K562 (cell line): ENCODE data around the gene UBE2D3. TPM values are rescaled to one million over a fixed set of nuclear protein-coding genes. Genes with fewer than 3 reads are reported as not detected.

Source experiments
- C11orf30 ChIP-seq: fragments of 450-650 bp; IDR thresholded peaks from 2 replicates; pipeline ENCODE4 v1.6.1; 2016; ENCODE audit warnings: low read depth, mild to moderate bottlenecking
- CBFB ChIP-seq: sonication (generic); formaldehyde crosslinking; IDR thresholded peaks from 2 replicates; pipeline ENCODE4 v1.4.0; 2020; ENCODE audit warnings: mild to moderate bottlenecking, missing genetic modification reagents
- CSDE1 ChIP-seq, 2 experiments: fragments of 450-650 bp; IDR thresholded peaks; 2 replicates each; pipeline ENCODE4 v1.6.1; 2016; ENCODE audit warnings: mild to moderate bottlenecking in 1 of 2
- EZH2 ChIP-seq: IDR thresholded peaks from 2 replicates; pipeline ENCODE4 v1.6.1; 2012; ENCODE audit warnings: low read depth, mild to moderate bottlenecking, inconsistent platforms, low read length, borderline replicate concordance
- HDAC2 ChIP-seq: fragments of 450-650 bp; IDR thresholded peaks from 2 replicates; pipeline ENCODE4 v1.6.1; 2016; ENCODE audit warnings: mild to moderate bottlenecking
- KDM4B ChIP-seq, 2 experiments: fragments of 450-650 bp in 1 of 2; sonication (generic) in 1 of 2; IDR thresholded peaks; 2 replicates each; pipeline ENCODE4 v1.6.1; 2016 to 2017; ENCODE audit warnings: borderline replicate concordance in 2 of 2, antibody characterized with exemption in 1 of 2, low read depth in 1 of 2, mild to moderate bottlenecking in 1 of 2
- MCM3 ChIP-seq: fragments of 450-650 bp; IDR thresholded peaks from 2 replicates; pipeline ENCODE4 v1.6.1; 2016
- NFIC ChIP-seq: fragments of 450-650 bp; IDR thresholded peaks from 2 replicates; pipeline ENCODE4 v1.6.1; 2017; ENCODE audit warnings: mild to moderate bottlenecking, inconsistent platforms
- NR1H2 ChIP-seq: sonication (generic); formaldehyde crosslinking; IDR thresholded peaks from 2 replicates; pipeline ENCODE4 v1.4.0; 2020; ENCODE audit warnings: mild to moderate bottlenecking, missing genetic modification reagents
- NR2F6 ChIP-seq: fragments of 450-650 bp; formaldehyde crosslinking; IDR thresholded peaks from 2 replicates; pipeline ENCODE4 v1.4.0; 2020; ENCODE audit warnings: mild to moderate bottlenecking
- POLR2B ChIP-seq: fragments of 450-650 bp; IDR thresholded peaks from 2 replicates; pipeline ENCODE4 v1.6.1; 2018; ENCODE audit warnings: low read depth; ENCODE audit not compliant: partially characterized antibody
- PURB ChIP-seq: sonication (generic); formaldehyde crosslinking; IDR thresholded peaks from 2 replicates; pipeline ENCODE4 v1.9.0; 2021; ENCODE audit warnings: low read depth, mild to moderate bottlenecking, missing genetic modification reagents
- SETDB1 ChIP-seq: IDR thresholded peaks from one replicate; pipeline ENCODE4 v1.6.1; 2012; ENCODE audit warnings: low read length, control low read depth, inconsistent platforms
- SMARCA4 ChIP-seq: fragments of 450-650 bp; IDR thresholded peaks from 2 replicates; pipeline ENCODE4 v1.6.1; 2016
- SOX6 ChIP-seq: fragments of 450-650 bp; IDR thresholded peaks from 2 replicates; pipeline ENCODE4 v1.6.1; 2014; ENCODE audit warnings: mild to moderate bottlenecking
- SPI1 ChIP-seq: IDR thresholded peaks from 2 replicates; pipeline ENCODE4 v1.6.1; 2011; ENCODE audit warnings: low read depth, low read length, control low read depth, borderline replicate concordance
- STAT5B ChIP-seq: fragments of 250-450 bp; sonication (Bioruptor Pico); IDR thresholded peaks from 2 replicates; pipeline ENCODE4 v1.8.0; 2021; ENCODE audit warnings: mild to moderate bottlenecking, inconsistent platforms
- TRIM24 ChIP-seq, 2 experiments: fragments of 450-650 bp; IDR thresholded peaks; 2 replicates each; pipeline ENCODE4 v1.6.1; 2016
- ZNF584 ChIP-seq: fragments of 200-800 bp; sonication (Bioruptor generic); IDR thresholded peaks from 2 replicates; pipeline ENCODE4 v1.6.1; 2016; ENCODE audit warnings: low read depth, mild to moderate bottlenecking, missing genetic modification characterization, missing compliant biosample characterization
- polyA plus RNA-seq, 8 experiments: library from polyadenylated mRNA; depleted of rRNA in 4 of 8; stranded (reverse) in 5 of 8; unstranded in 3 of 8; fragments of >200 nt; fragmentation: Nextera tagmentation in 2 of 8; fragmentation: Illumina TruSeq in 1 of 8; extraction: Ambion mirVana in 2 of 8; extraction: Trizol in 1 of 8; gene quantifications; 2 replicates each; pipeline versions ENCODE4 v1.2.1 to v1.2.3, GENCODE V29; 2011 to 2014; ENCODE audit warnings: inconsistent platforms in 1 of 8, missing spikeins in 1 of 8
- total RNA-seq, 7 experiments: library from RNA; depleted of rRNA in 6 of 7; stranded (reverse); fragments of >200 nt in 6 of 7; fragmentation: Illumina TruSeq in 2 of 7; extraction: Trizol in 2 of 7; gene quantifications; 2 replicates each; pipeline versions ENCODE4 v1.2.1 to v1.2.3, GENCODE V29; 2011 to 2021; ENCODE audit warnings: low replicate concordance in 1 of 7
- TF ChIP-seq, protein P1 (sequence below), 2 experiments: fragments of 450-650 bp; conservative IDR thresholded peaks; 2 replicates each; pipeline ENCODE4 v1.6.1; 2017; ENCODE audit warnings: mild to moderate bottlenecking in 2 of 2, moderate library complexity in 2 of 2
- TF ChIP-seq, protein P2 (sequence below): fragments of 250-450 bp; sonication (Bioruptor Pico); IDR thresholded peaks from 2 replicates; pipeline ENCODE4 v1.9.0; 2021; ENCODE audit warnings: mild to moderate bottlenecking, inconsistent platforms
- TF ChIP-seq, protein P3 (sequence below): fragments of 450-650 bp; formaldehyde crosslinking; IDR thresholded peaks from 2 replicates; pipeline ENCODE4 v1.4.0; 2022; ENCODE audit warnings: missing genetic modification characterization
- TF ChIP-seq, protein P4 (sequence below), 2 experiments: fragments of 450-650 bp; IDR thresholded peaks; 2 replicates each; pipeline ENCODE4 v1.6.1; 2018; ENCODE audit warnings: mild to moderate bottlenecking in 2 of 2, low read depth in 1 of 2; ENCODE audit not compliant: partially characterized antibody in 2 of 2

The UBE2D3 gene
- total and polyA plus RNA-seq, 9 of the 15 experiments (the other 6 are each of a cell fraction or from before 2014, with no cell fraction given), result 191 to 618 (median 292) TPM

DNA sequence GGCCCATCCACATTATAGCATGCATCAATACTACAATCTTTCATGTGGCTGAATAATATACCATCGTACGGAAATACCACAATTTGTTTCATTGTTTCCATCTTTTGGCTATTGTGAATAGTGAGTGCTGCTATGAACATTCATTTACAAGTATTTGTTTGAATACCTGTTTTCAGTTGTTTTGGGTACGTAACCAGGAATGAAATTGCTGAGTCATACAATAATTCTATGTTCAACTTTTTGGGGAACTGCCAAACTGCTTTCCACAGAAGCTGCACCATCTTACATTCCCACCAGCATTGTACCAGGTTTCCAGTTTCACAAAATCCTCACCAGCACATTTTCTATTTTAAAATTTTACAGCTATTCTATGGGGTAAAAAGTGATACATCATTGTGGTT lies 38.0 kb downstream of the UBE2D3 start (continued):
- TF ChIP-seq, protein P1, sequence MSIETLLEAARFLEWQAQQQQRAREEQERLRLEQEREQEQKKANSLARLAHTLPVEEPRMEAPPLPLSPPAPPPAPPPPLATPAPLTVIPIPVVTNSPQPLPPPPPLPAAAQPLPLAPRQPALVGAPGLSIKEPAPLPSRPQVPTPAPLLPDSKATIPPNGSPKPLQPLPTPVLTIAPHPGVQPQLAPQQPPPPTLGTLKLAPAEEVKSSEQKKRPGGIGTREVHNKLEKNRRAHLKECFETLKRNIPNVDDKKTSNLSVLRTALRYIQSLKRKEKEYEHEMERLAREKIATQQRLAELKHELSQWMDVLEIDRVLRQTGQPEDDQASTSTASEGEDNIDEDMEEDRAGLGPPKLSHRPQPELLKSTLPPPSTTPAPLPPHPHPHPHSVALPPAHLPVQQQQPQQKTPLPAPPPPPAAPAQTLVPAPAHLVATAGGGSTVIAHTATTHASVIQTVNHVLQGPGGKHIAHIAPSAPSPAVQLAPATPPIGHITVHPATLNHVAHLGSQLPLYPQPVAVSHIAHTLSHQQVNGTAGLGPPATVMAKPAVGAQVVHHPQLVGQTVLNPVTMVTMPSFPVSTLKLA (conservative IDR thresholded peaks at IDR 0.05), result 0 out of 4 replicates have a peak, but pooled peaks of 1 of the 2 experiments have one; percentile 14
- TF ChIP-seq NR2F6, result no peak
- TF ChIP-seq C11orf30, result peak; percentile 97
- TF ChIP-seq STAT5B (CRISPR knock-in tag), result no peak
- no peak for TF ChIP-seq PURB (CRISPR knock-in tag)
- TF ChIP-seq SETDB1, result no peak
- no peak for TF ChIP-seq EZH2
- TF ChIP-seq POLR2B, result no peak
- no peak for TF ChIP-seq ZNF584 (CRISPR knock-in tag)
- TF ChIP-seq, protein P2, sequence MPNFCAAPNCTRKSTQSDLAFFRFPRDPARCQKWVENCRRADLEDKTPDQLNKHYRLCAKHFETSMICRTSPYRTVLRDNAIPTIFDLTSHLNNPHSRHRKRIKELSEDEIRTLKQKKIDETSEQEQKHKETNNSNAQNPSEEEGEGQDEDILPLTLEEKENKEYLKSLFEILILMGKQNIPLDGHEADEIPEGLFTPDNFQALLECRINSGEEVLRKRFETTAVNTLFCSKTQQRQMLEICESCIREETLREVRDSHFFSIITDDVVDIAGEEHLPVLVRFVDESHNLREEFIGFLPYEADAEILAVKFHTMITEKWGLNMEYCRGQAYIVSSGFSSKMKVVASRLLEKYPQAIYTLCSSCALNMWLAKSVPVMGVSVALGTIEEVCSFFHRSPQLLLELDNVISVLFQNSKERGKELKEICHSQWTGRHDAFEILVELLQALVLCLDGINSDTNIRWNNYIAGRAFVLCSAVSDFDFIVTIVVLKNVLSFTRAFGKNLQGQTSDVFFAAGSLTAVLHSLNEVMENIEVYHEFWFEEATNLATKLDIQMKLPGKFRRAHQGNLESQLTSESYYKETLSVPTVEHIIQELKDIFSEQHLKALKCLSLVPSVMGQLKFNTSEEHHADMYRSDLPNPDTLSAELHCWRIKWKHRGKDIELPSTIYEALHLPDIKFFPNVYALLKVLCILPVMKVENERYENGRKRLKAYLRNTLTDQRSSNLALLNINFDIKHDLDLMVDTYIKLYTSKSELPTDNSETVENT (CRISPR knock-in tag), result no peak
- TF ChIP-seq SMARCA4, result peak; percentile 54
- 0 out of 2 replicates have a peak, but pooled peaks have one; percentile 20 for TF ChIP-seq SOX6
- TF ChIP-seq HDAC2, result no peak
- no peak for TF ChIP-seq CBFB (CRISPR knock-in tag)
- no peak for TF ChIP-seq CSDE1 (IDR thresholded peaks at IDR 0.05)
- TF ChIP-seq MCM3, result no peak
- TF ChIP-seq NR1H2 (CRISPR knock-in tag), result no peak
- TF ChIP-seq, protein P3, sequence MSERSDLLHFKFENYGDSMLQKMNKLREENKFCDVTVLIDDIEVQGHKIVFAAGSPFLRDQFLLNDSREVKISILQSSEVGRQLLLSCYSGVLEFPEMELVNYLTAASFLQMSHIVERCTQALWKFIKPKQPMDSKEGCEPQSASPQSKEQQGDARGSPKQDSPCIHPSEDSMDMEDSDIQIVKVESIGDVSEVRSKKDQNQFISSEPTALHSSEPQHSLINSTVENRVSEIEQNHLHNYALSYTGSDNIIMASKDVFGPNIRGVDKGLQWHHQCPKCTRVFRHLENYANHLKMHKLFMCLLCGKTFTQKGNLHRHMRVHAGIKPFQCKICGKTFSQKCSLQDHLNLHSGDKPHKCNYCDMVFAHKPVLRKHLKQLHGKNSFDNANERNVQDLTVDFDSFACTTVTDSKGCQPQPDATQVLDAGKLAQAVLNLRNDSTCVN (CRISPR knock-in tag), result no peak
- TF ChIP-seq SPI1, result peak; percentile 21; the same call in 1 of the 2 replicates
- TF ChIP-seq KDM4B (IDR thresholded peaks at IDR 0.05; ENCODE audit: borderline replicate concordance in 2 of 2, low read depth in 1 of 2), result no peak
- TF ChIP-seq TRIM24 (IDR thresholded peaks at IDR 0.05), result peak; percentile 31 to 65; a peak in 3 of 4 replicates
- peak; percentile 78 for TF ChIP-seq NFIC
- TF ChIP-seq, protein P4, sequence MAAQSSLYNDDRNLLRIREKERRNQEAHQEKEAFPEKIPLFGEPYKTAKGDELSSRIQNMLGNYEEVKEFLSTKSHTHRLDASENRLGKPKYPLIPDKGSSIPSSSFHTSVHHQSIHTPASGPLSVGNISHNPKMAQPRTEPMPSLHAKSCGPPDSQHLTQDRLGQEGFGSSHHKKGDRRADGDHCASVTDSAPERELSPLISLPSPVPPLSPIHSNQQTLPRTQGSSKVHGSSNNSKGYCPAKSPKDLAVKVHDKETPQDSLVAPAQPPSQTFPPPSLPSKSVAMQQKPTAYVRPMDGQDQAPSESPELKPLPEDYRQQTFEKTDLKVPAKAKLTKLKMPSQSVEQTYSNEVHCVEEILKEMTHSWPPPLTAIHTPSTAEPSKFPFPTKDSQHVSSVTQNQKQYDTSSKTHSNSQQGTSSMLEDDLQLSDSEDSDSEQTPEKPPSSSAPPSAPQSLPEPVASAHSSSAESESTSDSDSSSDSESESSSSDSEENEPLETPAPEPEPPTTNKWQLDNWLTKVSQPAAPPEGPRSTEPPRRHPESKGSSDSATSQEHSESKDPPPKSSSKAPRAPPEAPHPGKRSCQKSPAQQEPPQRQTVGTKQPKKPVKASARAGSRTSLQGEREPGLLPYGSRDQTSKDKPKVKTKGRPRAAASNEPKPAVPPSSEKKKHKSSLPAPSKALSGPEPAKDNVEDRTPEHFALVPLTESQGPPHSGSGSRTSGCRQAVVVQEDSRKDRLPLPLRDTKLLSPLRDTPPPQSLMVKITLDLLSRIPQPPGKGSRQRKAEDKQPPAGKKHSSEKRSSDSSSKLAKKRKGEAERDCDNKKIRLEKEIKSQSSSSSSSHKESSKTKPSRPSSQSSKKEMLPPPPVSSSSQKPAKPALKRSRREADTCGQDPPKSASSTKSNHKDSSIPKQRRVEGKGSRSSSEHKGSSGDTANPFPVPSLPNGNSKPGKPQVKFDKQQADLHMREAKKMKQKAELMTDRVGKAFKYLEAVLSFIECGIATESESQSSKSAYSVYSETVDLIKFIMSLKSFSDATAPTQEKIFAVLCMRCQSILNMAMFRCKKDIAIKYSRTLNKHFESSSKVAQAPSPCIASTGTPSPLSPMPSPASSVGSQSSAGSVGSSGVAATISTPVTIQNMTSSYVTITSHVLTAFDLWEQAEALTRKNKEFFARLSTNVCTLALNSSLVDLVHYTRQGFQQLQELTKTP (IDR thresholded peaks at IDR 0.05; ENCODE audit: low read depth in 1 of 2, partially characterized antibody in 2 of 2), result peak in 1 of 2 experiments; percentile 24
